DMS114 treated with DMSO at 0.1 percent for 48 hours (cell line): ENCODE results near the gene SLC17A9.
"Not testable (repeated sequence)": the region's sequence is repeated elsewhere in the genome, so short reads cannot be mapped to it uniquely, and the experiment has no call there.

Source experiments
- DNase-seq: peaks from one replicate; lab custom pipeline; 2025; ENCODE audit not compliant: unreplicated experiment; lab: John Stamatoyannopoulos, UW

SLC17A9 gene

DNA sequence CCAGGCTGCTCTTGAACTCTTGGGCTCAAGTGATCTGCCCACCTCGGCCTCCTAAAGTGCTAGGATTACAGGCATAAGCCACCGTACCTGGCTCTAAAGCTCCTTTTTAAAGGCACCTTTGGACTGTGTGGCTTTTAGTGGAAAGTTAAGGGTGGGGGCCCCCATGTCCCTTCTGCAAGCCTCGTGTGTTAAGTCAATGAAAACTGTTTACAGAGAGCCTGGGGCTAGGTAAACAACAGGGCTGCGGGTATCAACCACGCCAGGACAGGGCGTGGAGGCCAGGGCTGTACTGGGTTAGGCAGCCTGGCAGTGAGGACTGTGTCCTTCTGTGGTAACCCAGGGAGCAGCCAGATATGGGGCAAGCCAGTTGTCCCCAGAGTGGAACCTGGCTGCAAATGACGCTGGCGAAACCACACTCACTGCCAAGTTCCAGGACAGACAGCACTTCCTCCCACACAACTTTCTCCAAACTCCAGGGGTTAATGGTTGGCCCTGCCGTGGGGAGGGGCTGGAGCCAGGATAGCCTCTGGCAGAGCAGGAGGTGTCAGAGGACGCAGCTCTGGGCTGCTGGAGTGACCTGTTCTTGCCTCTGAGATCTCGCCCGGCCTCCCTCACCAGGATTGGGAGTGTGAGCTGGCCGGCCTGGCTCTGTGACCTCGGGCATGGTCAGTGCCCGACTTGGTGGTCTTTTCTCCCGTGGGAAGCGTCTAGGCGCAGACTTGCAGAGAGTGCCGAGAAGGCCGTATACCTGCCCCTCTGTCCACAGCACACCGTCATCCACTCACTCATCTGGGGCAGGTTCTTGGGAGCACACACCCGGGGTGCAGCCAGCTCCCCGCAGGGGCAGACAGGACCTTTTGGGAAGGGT, 3.2 kb downstream of the SLC17A9 start:
- no peak for DNase-seq

DNA sequence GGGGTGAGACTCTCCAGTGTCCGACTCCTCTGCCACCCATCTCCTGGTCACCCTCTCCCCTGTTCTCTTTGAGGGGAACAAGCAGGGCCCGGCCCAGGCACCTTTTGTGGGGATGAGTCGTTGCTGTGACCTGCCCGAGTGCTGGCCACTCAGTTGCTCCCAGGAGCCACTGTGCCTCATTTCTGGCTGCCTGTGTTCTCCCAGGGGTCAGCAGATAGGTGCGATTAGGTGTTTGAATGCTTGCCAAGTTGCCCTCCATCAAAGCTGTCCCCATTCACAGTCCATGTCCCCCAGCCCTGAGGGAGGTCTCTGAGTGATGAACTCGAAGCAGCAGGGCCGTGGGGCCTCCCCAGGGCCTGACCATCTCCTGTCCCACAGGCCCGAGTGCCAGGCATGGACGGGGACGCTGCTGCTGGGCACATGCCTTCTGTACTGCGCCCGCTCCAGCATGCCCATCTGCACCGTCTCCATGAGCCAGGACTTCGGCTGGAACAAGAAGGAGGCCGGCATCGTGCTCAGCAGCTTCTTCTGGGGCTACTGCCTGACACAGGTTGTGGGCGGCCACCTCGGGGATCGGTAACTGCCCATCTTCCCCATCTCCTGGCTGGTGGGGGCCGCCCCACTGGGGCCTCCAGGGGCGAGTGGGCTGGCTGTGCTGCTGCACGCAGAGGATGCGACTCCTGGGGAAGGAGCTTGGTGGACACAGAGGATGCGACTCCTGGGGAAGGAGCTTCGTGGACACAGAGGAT, 4.1 kb downstream of the SLC17A9 start:
- DNase-seq, result no peak

DNA sequence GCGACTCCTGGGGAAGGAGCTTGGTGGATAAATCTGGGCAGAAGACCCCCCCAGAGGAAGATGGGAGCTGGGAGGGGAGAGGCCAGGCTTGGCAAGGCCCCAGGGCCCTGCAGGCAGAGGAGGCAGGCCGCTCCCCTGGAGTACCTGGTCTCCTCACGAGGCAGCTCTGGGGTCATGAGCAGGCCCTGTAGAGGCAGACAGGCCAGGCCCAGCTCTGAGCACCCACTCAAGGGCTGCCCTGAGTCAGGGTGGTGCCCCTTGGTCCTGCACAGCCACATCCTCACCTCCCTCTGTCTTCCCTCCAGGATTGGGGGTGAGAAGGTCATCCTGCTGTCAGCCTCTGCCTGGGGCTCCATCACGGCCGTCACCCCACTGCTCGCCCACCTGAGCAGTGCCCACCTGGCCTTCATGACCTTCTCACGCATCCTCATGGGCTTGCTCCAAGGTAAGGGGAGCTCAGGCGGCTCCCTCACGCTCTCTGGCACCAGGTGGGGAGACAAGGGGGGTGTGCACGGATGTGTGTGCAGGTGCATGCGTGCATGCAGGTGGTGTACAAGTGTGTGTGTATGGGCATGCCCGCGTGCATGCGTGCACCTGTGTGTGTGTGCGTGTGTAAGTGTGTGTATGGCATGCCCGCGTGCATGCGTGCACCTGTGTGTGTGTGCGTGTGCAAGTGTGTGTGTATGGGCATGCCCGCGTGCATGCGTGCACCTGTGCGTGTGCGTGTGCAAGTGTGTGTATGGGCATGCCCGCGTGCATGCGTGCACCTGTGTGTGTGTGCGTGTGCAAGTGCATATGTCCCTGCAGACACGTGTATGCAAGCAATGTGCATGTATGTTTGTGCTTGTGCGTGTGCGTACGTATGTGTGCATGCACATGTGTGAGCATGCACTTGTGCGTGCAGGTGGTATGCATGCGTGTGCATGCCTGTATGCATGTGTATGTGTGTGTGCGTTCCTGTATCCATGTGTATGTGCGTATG, 4.9 kb downstream of the SLC17A9 start:
- DNase-seq, result no peak

GRCh38 chr20:62958388-62959100, 6.0 kb downstream of the SLC17A9 start:
- no peak for DNase-seq

GRCh38 chr20:62959101-62959971, 6.8 kb downstream of the SLC17A9 start:
- no peak for DNase-seq

- DNase-seq, result no peak
Measured at GRCh38 chr20:62959998-62960436, 7.5 kb downstream of the SLC17A9 start.

- DNase-seq, result not testable (repeated sequence)
Measured at GRCh38 chr20:62960446-62961309, 8.2 kb downstream of the SLC17A9 start.

DNA sequence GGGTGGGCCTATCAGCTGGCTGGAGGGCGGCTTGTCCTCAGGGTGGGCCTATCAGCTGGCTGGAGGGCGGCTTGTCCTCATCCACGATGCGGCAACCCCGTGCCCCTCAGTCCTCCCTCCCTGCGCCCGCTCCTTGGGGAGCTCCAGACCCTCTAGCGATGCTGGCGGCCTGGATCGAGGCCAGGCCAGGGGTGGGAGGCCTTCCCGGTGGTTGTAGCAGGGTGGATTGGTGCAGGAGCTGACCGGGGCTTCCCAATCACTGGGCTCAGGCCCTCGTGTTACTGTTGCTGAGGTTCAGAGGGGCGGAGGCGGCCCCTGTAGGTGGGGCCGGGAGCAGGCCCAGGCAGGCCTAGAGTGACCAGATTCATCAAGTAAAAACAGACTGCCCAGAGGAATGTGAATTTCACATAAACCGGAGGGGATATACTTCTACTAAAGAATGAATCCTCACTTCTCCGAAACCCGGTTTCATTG, 8.8 kb downstream of the SLC17A9 start:
- DNase-seq, result no peak

GRCh38 chr20:62961799-62962198, 9.3 kb downstream of the SLC17A9 start:
- DNase-seq, result no peak

- no peak for DNase-seq
Measured at GRCh38 chr20:62962221-62962879, 9.8 kb downstream of the SLC17A9 start.

DNA sequence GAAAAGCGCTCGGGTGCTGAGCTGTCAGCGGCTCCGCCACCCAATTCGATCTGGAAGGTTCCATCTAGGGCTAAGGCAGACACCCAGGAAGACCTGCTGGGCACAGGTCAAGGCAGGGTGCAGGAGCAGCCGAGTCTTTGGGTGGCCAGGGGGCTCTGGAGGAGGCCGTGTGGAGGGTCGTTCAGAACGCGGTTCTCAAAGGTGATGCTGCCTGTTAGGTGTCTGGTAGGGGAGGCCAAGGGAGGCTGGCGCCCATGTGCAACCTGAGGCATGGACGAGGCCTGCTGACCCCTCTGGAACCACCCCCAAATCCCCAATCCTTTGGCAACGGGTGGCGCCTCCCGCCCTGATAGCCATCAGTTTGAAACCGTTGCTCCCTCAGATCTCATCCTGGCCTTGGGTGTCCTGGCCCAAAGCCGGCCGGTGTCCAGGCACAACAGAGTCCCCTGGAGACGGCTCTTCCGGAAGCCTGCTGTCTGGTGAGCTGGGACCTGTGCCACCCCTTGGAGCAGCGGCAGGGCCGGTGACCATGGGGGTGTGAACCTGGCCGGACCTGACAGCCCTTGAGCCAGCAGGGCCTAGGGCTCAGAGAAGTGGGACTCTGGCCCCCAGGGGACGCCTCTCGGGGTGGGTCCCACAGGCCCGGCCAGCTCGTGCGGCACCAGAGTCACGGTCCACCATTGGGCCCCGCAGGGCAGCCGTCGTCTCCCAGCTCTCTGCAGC, 10.5 kb downstream of the SLC17A9 start:
- DNase-seq, result no peak

- no peak for DNase-seq
Measured at GRCh38 chr20:62963614-62964397, 11.3 kb downstream of the SLC17A9 start.

GRCh38 chr20:62964700-62965099, 12.2 kb downstream of the SLC17A9 start:
- no peak for DNase-seq

DNA sequence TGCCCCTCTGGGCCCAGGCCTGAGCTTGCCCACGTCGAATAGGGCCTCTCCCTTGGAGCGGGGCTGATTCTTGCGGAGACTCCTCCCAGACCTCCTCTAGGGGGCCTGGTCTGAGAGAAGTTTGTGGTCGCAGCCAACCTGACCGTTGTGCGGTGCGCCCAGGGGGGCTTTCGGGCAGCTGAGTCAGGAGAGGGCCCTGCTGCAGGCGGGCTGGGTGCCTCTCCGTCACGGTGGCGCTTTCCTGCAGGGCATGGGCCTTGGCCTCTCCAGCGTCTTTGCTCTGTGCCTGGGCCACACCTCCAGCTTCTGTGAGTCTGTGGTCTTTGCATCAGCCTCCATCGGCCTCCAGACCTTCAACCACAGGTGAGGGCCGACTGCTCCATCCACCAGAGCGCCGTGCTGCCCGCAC, 12.9 kb downstream of the SLC17A9 start:
- DNase-seq, result no peak

GRCh38 chr20:62966212-62967148, 14.0 kb downstream of the SLC17A9 start:
- DNase-seq, result no peak
